Lung (tissue), 12 donors: ENCODE data around the gene JUP. TPM values are rescaled to one million over a fixed set of nuclear protein-coding genes. Genes with fewer than 3 reads are reported as not detected.

ENCODE experiments used
- ATAC-seq: fragments of 200-7000 bp; cut with Tn5 transposase; one replicate; pipeline ENCODE4 v1.9.1; 2020; ENCODE audit warnings: moderate number of reproducible peaks; ENCODE audit not compliant: insufficient read depth, low FRiP score
- DNase-seq, 3 donors: peaks; one replicate each; pipeline ENCODE4 v3.0.0-alpha.2; 2013 to 2017
- H3K27ac ChIP-seq, 2 donors: one replicate each; pipeline ENCODE4 v1.5.1; 2013; ENCODE audit warnings: mild to moderate bottlenecking in 2 of 2, moderate library complexity in 2 of 2, control low read depth in 1 of 2, inconsistent platforms in 1 of 2, low read depth in 1 of 2, low read length in 1 of 2
- H3K27me3 ChIP-seq, 3 donors: one replicate each; pipeline ENCODE4 v1.5.1; 2013; ENCODE audit warnings: low read length in 2 of 3; ENCODE audit not compliant: control insufficient read depth in 3 of 3, insufficient read depth in 3 of 3
- H3K36me3 ChIP-seq, 4 donors: one replicate each; pipeline ENCODE4 v1.5.1; 2013; ENCODE audit warnings: low read length in 4 of 4, mild to moderate bottlenecking in 1 of 4, moderate library complexity in 1 of 4; ENCODE audit not compliant: control insufficient read depth in 4 of 4, insufficient read depth in 4 of 4
- H3K4me1 ChIP-seq, 5 donors: one replicate each; pipeline ENCODE4 v1.5.1; 2013; ENCODE audit warnings: low read length in 5 of 5, mild to moderate bottlenecking in 2 of 5, moderate library complexity in 1 of 5; ENCODE audit not compliant: control insufficient read depth in 5 of 5, insufficient read depth in 5 of 5
- H3K4me3 ChIP-seq: one replicate; pipeline ENCODE4 v1.5.1; 2013; ENCODE audit warnings: mild to moderate bottlenecking, control low read depth, moderate library complexity
- H3K9ac ChIP-seq, 2 donors: one replicate each; pipeline ENCODE4 v1.5.1; 2013; ENCODE audit warnings: low read length in 2 of 2, control low read depth in 1 of 2; ENCODE audit not compliant: insufficient read depth in 1 of 2
- H3K9me3 ChIP-seq, 4 donors: one replicate each; pipeline ENCODE4 v1.5.1; 2013; ENCODE audit warnings: low read length in 3 of 4, mild to moderate bottlenecking in 1 of 4, moderate library complexity in 1 of 4; ENCODE audit not compliant: control insufficient read depth in 4 of 4, insufficient read depth in 3 of 4
- WGBS, 2 donors: extraction: QIAGEN DNeasy Blood & Tissue Kit; methylation state at CpG; one replicate each; pipeline ENCODE4 v1.1.7; 2013; 5-methylcytosine and 5-hydroxymethylcytosine counted together
- polyA plus RNA-seq, 2 donors: library from polyadenylated mRNA; stranded (reverse); fragments of 200-250 nt; gene quantifications; one replicate each; pipeline ENCODE4 v1.2.1, GENCODE V29; 2013
- total RNA-seq, 2 donors: library from RNA; depleted of rRNA in 1 of 2; stranded (reverse); fragments of >200 nt in 1 of 2; gene quantifications; one replicate each; pipeline ENCODE4 v1.2.1, GENCODE V29; 2014 to 2021
- TF ChIP-seq, protein P1 (sequence below): IDR thresholded peaks from 2 replicates; pipeline ENCODE4 v1.5.1; 2012; ENCODE audit warnings: mild to moderate bottlenecking; ENCODE audit errors: control extremely low read depth, extremely low read depth
- donor health status: control.
- donor health status: control.
- donor health status: Bipolar disorder and iron deficiency.
- donor health status: healthy.
- donor health status: DM: yes; HTN: yes; CAD: no.

Gene JUP
- total and polyA plus RNA-seq, 4 donors, result 60.9 to 150 (median 101) TPM

DNA sequence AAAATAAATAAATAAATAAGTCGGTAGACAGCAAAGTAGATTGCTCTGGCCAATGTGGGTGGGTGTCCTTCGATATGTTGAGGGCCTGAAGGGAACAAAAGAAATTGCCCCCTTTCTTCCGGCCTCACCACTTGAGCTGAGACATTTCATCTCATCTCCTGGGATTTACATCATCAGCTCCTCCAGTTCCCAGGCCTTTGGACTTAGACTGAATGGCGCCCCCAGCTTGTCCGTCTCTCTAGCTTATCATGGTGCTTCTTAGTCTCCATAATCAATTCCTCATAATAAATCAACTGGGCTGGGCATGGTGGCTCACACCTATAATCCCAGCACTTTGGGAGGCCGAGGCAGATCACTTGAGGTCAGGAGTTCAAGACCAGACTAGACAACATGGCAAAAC lies 38.2 kb downstream of the JUP start:
- Histone ChIP-seq H3K36me3 (peaks cover 0 to 2% (median 0%) of the 10 kb centered on the region in 4 donors), H3K9ac (no peak overlapping the region), H3K9me3 (no peaks in the 10 kb centered on the region), H3K27me3 (no peaks in the 10 kb centered on the region), H3K4me1 (no peaks in the 10 kb centered on the region), H3K27ac (no peak overlapping the region), H3K4me3 (no peak overlapping the region)
- ATAC-seq (no peak), DNase-seq (no peak)
- WGBS, 2 donors, result 92 to 93% methylated on average over 6 of the region's 6 CpGs
- TF ChIP-seq, protein P1, sequence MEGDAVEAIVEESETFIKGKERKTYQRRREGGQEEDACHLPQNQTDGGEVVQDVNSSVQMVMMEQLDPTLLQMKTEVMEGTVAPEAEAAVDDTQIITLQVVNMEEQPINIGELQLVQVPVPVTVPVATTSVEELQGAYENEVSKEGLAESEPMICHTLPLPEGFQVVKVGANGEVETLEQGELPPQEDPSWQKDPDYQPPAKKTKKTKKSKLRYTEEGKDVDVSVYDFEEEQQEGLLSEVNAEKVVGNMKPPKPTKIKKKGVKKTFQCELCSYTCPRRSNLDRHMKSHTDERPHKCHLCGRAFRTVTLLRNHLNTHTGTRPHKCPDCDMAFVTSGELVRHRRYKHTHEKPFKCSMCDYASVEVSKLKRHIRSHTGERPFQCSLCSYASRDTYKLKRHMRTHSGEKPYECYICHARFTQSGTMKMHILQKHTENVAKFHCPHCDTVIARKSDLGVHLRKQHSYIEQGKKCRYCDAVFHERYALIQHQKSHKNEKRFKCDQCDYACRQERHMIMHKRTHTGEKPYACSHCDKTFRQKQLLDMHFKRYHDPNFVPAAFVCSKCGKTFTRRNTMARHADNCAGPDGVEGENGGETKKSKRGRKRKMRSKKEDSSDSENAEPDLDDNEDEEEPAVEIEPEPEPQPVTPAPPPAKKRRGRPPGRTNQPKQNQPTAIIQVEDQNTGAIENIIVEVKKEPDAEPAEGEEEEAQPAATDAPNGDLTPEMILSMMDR, result no peak

DNA sequence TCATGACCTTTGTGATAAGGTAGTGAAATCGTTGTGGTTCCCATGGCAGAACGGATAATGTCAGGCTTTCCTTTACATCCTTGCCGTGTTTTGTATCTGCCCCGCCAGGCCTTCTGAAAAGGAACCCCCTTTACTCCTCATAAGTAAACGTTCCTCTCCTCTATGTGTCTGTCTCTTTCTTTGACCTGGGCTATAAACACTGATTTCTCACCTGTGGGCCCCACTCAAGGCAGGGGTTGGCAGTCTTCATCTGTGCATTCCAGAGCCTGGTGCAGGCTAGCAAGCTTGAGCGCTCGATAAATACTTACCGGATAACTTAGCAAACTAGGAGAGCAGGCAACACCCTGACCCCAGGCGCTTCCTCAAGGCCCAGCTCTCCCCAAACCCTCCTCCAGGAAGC lies 44.8 kb downstream of the JUP start:
- no peak for ATAC-seq
- WGBS, 2 donors, result 76 to 78% methylated on average over 9 of the region's 9 CpGs
- TF ChIP-seq, protein P1, result no peak

DNA sequence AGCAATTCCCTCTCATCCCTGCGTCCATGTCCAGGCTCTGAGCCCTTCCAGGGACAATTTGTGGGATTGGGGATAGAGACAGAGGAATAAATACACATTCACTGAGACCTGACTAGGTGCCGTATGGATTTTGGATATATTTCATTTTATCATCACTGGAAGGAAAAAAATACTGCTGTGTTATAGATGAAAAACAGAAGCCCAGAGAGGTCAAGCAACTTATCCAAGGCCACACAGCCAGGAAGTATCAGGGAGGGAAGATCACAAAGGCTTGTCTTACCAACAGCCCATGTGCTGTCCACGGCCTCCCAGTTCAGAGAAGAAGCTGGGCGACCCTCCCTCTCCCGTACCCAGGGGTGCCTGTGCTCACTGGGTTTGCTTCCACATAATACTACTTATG lies 46.0 kb downstream of the JUP start:
- no peaks in the 10 kb centered on the region for H3K9me3 ChIP-seq
- H3K27me3 ChIP-seq, result peaks cover 0 to 22% (median 16%) of the 10 kb centered on the region in 3 donors
- no peak overlapping the region for H3K27ac ChIP-seq
- DNase-seq, result no peak
- ATAC-seq, result no peak
- TF ChIP-seq, protein P1, result no peak
- H3K36me3 ChIP-seq, result no peaks in the 10 kb centered on the region
- H3K4me1 ChIP-seq, result peaks cover 0 to 4% (median 0%) of the 10 kb centered on the region in 5 donors
- no peak overlapping the region for H3K4me3 ChIP-seq
- 89 to 90% methylated on average over 5 of the region's 5 CpGs for WGBS, 2 donors
- no peak overlapping the region for H3K9ac ChIP-seq

More for the DNA sequence above, 44.8 kb downstream of the JUP start:
- Histone ChIP-seq H3K27me3 (peaks cover 0 to 12% (median 5%) of the 10 kb centered on the region in 3 donors), H3K4me1 (peaks cover 0 to 4% (median 0%) of the 10 kb centered on the region in 5 donors), H3K9me3 (no peaks in the 10 kb centered on the region), H3K4me3 (no peak overlapping the region), H3K36me3 (no peaks in the 10 kb centered on the region), H3K27ac (no peak overlapping the region), H3K9ac (no peak overlapping the region)
- no peak for DNase-seq
